ENCODE measurements around the gene PPP1R16B. TPM values are rescaled to one million over a fixed set of nuclear protein-coding genes. Genes with fewer than 3 reads are reported as not detected.

The PPP1R16B gene
- total and polyA plus RNA-seq, 4 experiments from 2014 or later = 17.3 to 55.1 (median 45.5) TPM

DNA sequence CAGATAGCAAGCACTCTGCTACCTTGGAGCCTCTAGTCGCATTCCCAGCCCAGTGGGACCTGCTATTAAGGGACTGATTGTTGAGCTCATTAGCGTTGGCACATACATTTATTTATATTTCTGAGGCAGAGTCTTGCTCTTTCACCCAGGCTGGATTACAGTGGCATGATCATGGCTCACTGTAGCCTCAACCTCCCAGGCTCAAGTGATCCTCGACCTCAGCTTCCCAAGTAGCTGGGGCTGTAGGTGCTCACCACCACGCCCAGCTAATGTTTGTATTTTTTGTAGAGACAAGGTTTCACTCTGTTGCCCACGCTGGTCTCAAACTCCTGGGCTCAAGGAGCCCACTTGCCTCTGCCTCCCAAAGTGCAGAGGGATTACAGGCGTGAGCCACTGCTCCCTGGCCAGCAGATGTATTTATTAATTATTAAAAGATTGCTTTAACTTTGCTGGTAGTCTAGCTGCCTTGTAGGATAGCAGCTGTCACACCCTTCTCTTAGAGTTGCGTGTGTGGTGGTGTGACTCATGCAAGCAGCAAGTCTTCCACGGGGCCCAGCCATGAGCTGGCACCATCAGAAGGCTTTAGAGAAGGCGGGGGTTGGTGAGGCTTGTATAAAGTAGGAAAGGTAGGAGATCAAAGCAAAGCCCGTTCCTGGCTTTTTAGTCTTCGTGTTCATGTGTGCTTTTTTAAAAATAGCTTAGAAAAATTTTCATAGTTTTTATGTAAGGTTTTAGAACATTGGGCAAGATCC is 40.8 kb upstream of the PPP1R16B start:
- intact Hi-C loops (cut with micrococcal nuclease) = no loop called here
- H3K36me3 Mint-ChIP-seq = peaks cover 82 to 93% of the 10 kb centered on the region in 2 donors
- CTCF ChIA-PET (ENCODE audit: partially characterized antibody) = interaction anchor here (0.8 to 3.1 kb wide), 4 partner anchors 12 to 128 kb away, joined by 3 to 11 read pairs (median 6); no protein-coding TSS in a partner anchor
- Histone ChIP-seq H3K9me3 (ENCODE audit: control insufficient read depth in 1 of 2, low read length in 2 of 2) (no peaks in the 10 kb centered on the region), H3K36me3 (ENCODE audit: insufficient read depth, low read length) (peaks cover 77% of the 10 kb centered on the region), H3K4me1 (ENCODE audit: insufficient read depth, low read length) (no peaks in the 10 kb centered on the region), H3K4me3 (ENCODE audit: low read length in 2 of 2) (no peak overlapping the region), H3K27me3 (ENCODE audit: insufficient read depth, low read length) (no peaks in the 10 kb centered on the region), H3K27ac (ENCODE audit: low read depth, low read length) (no peak overlapping the region)
- no peak for DNase-seq
- H3K4me3 Mint-ChIP-seq = no peak overlapping the region
- POLR2A ChIA-PET (ENCODE audit: partially characterized antibody) = interaction anchor here (1.1 to 1.3 kb wide), 2 partner anchors 40 to 110 kb away, joined by 3 read pairs; partner anchors contain the start of gene PPP1R16B
- no peaks in the 10 kb centered on the region for H3K9me3 Mint-ChIP-seq
- peak overlapping the region in 4 of 7 donors; percentile 48 to 77 (median 64) for H3K27ac Mint-ChIP-seq
- peaks cover 0 to 4% (median 2%) of the 10 kb centered on the region in 4 donors for H3K4me1 Mint-ChIP-seq
- no peaks in the 10 kb centered on the region for H3K27me3 Mint-ChIP-seq

- Mint-ChIP-seq H3K36me3 (peaks cover 72 to 86% of the 10 kb centered on the region in 2 donors), H3K27ac (peak overlapping the region in 3 of 7 donors; percentile 22 to 46 (median 35)), H3K4me3 (no peak overlapping the region), H3K27me3 (no peaks in the 10 kb centered on the region), H3K4me1 (peaks cover 0 to 4% (median 2%) of the 10 kb centered on the region in 4 donors), H3K9me3 (no peaks in the 10 kb centered on the region)
- no peak overlapping the region for H3K27ac ChIP-seq (ENCODE audit: low read depth, low read length)
- intact Hi-C loops (cut with micrococcal nuclease) = no loop called here
- DNase-seq = no peak
- ChIA-PET CTCF (ENCODE audit: partially characterized antibody) (interaction anchor here (1.2 to 3.1 kb wide), 2 partner anchors 14 to 127 kb away, joined by 3 to 11 read pairs; no protein-coding TSS in a partner anchor), POLR2A (ENCODE audit: partially characterized antibody) (no interaction called here)
- no peaks in the 10 kb centered on the region for H3K9me3 ChIP-seq (ENCODE audit: control insufficient read depth in 1 of 2, low read length in 2 of 2)
- no peak overlapping the region for H3K4me3 ChIP-seq (ENCODE audit: low read length in 2 of 2)
- no peaks in the 10 kb centered on the region for H3K4me1 ChIP-seq (ENCODE audit: insufficient read depth, low read length)
- peaks cover 64% of the 10 kb centered on the region for H3K36me3 ChIP-seq (ENCODE audit: insufficient read depth, low read length)
- no peaks in the 10 kb centered on the region for H3K27me3 ChIP-seq (ENCODE audit: insufficient read depth, low read length)
These were observed 39.4 kb upstream of the PPP1R16B start for GRCh38 chr20:38766071-38766470.

- ChIA-PET CTCF (ENCODE audit: partially characterized antibody) (interaction anchor here (1.1 to 1.6 kb wide), 2 partner anchors 123 kb away, joined by 5 to 6 read pairs; no protein-coding TSS in a partner anchor), POLR2A (ENCODE audit: partially characterized antibody) (no interaction called here)
- intact Hi-C loops (cut with micrococcal nuclease) = no loop called here
- no peaks in the 10 kb centered on the region for H3K4me1 ChIP-seq (ENCODE audit: insufficient read depth, low read length)
- DNase-seq = no peak
- peaks cover 64% of the 10 kb centered on the region for H3K36me3 ChIP-seq (ENCODE audit: insufficient read depth, low read length)
- Mint-ChIP-seq H3K27me3 (no peaks in the 10 kb centered on the region), H3K9me3 (peaks cover 4 to 16% (median 8%) of the 10 kb centered on the region in 8 donors), H3K4me3 (no peak overlapping the region), H3K36me3 (peaks cover 75 to 86% of the 10 kb centered on the region in 2 donors), H3K4me1 (peaks cover 0 to 4% (median 0%) of the 10 kb centered on the region in 4 donors), H3K27ac (peak overlapping the region in 4 of 7 donors; percentile 7 to 63 (median 40))
- no peak overlapping the region for H3K4me3 ChIP-seq (ENCODE audit: low read length in 2 of 2)
- H3K27me3 ChIP-seq (ENCODE audit: insufficient read depth, low read length) = no peaks in the 10 kb centered on the region
- H3K9me3 ChIP-seq (ENCODE audit: control insufficient read depth in 1 of 2, low read length in 2 of 2) = no peaks in the 10 kb centered on the region
- H3K27ac ChIP-seq (ENCODE audit: low read depth, low read length) = no peak overlapping the region
These were observed 35.9 kb upstream of the PPP1R16B start for GRCh38 chr20:38769376-38770295.

DNA sequence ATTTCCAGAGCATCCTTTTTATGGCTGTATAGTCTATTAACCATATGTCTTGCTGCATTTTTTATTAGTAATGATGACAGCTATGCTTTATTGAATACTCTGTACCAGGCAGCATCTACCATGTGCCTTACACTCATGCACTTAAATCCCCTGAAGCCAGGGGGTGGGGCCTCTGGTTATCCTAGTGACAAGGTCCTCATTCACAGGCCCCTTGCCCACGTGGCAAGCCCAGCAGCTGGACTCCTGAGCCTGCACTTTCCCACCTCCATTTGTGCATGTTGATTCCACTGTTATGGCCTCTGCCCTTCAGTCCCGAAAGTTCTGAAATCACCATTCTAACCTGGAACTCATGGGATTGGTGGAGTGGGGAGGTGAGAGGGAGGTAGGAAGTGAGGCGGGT is 35.0 kb upstream of the PPP1R16B start:
- ChIA-PET CTCF (ENCODE audit: partially characterized antibody) (interaction anchor here (1.1 kb wide), 1 partner anchor 122 kb away, joined by 5 read pairs; no protein-coding TSS in a partner anchor), POLR2A (ENCODE audit: partially characterized antibody) (no interaction called here)
- peaks cover 4 to 16% (median 8%) of the 10 kb centered on the region in 8 donors for H3K9me3 Mint-ChIP-seq
- Histone ChIP-seq H3K9me3 (ENCODE audit: control insufficient read depth in 1 of 2, low read length in 2 of 2) (no peaks in the 10 kb centered on the region), H3K36me3 (ENCODE audit: insufficient read depth, low read length) (peaks cover 60% of the 10 kb centered on the region), H3K4me1 (ENCODE audit: insufficient read depth, low read length) (no peaks in the 10 kb centered on the region), H3K27ac (ENCODE audit: low read depth, low read length) (no peak overlapping the region), H3K4me3 (ENCODE audit: low read length in 2 of 2) (no peak overlapping the region), H3K27me3 (ENCODE audit: insufficient read depth, low read length) (no peaks in the 10 kb centered on the region)
- H3K27me3 Mint-ChIP-seq = no peaks in the 10 kb centered on the region
- intact Hi-C loops (cut with micrococcal nuclease) = no loop called here
- H3K4me3 Mint-ChIP-seq = no peak overlapping the region
- no peaks in the 10 kb centered on the region for H3K4me1 Mint-ChIP-seq
- no peak for DNase-seq
- H3K36me3 Mint-ChIP-seq = peaks cover 70 to 80% of the 10 kb centered on the region in 2 donors
- no peak overlapping the region for H3K27ac Mint-ChIP-seq

DNA sequence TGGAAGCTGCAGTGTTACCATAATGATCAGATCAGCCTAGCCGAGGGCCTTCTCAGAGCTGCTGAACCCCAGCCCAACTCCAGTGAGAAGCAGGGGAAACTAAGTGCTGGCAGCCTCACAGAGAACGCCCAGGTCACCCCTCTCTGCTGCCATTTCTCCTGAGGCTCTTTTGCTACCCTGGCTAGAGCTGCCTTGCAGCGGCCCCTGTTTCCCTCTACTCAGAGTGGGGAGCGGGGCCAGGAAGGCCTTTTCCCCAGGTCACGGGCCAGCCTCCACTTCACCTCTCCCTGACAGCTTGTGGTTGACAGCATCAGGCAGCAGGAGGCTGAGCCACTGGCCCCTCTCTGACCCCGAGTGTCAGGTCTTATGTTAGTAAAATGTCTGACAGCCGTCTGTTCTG is 34.5 kb upstream of the PPP1R16B start:
- H3K4me1 Mint-ChIP-seq = no peaks in the 10 kb centered on the region
- peak overlapping the region in 1 of 7 donors; percentile 60 for H3K27ac Mint-ChIP-seq
- Histone ChIP-seq H3K9me3 (ENCODE audit: control insufficient read depth in 1 of 2, low read length in 2 of 2) (no peaks in the 10 kb centered on the region), H3K27ac (ENCODE audit: low read depth, low read length) (no peak overlapping the region), H3K27me3 (ENCODE audit: insufficient read depth, low read length) (no peaks in the 10 kb centered on the region), H3K36me3 (ENCODE audit: insufficient read depth, low read length) (peaks cover 55% of the 10 kb centered on the region), H3K4me3 (ENCODE audit: low read length in 2 of 2) (no peak overlapping the region), H3K4me1 (ENCODE audit: insufficient read depth, low read length) (no peaks in the 10 kb centered on the region)
- no peak for DNase-seq
- intact Hi-C loops (cut with micrococcal nuclease) = no loop called here
- no peaks in the 10 kb centered on the region for H3K27me3 Mint-ChIP-seq
- no peak overlapping the region for H3K4me3 Mint-ChIP-seq
- ChIA-PET POLR2A (ENCODE audit: partially characterized antibody) (no interaction called here), CTCF (ENCODE audit: partially characterized antibody) (interaction anchor here (1.1 kb wide), 1 partner anchor 122 kb away, joined by 5 read pairs; no protein-coding TSS in a partner anchor)
- peaks cover 4 to 16% (median 8%) of the 10 kb centered on the region in 8 donors for H3K9me3 Mint-ChIP-seq
- H3K36me3 Mint-ChIP-seq = peaks cover 67 to 76% of the 10 kb centered on the region in 2 donors

- H3K4me1 ChIP-seq (ENCODE audit: insufficient read depth, low read length) = no peaks in the 10 kb centered on the region
- Mint-ChIP-seq H3K4me1 (peaks cover 0 to 1% (median 0%) of the 10 kb centered on the region in 4 donors), H3K4me3 (no peak overlapping the region), H3K27ac (peak overlapping the region in 1 of 7 donors; percentile 60), H3K36me3 (peaks cover 64 to 73% of the 10 kb centered on the region in 2 donors), H3K27me3 (no peaks in the 10 kb centered on the region), H3K9me3 (peaks cover 4 to 16% (median 8%) of the 10 kb centered on the region in 8 donors)
- ChIA-PET POLR2A (ENCODE audit: partially characterized antibody) (no interaction called here), CTCF (ENCODE audit: partially characterized antibody) (no interaction called here)
- H3K27me3 ChIP-seq (ENCODE audit: insufficient read depth, low read length) = no peaks in the 10 kb centered on the region
- no peak overlapping the region for H3K4me3 ChIP-seq (ENCODE audit: low read length in 2 of 2)
- DNase-seq = no peak
- no peak overlapping the region for H3K27ac ChIP-seq (ENCODE audit: low read depth, low read length)
- intact Hi-C loops (cut with micrococcal nuclease) = no loop called here
- no peaks in the 10 kb centered on the region for H3K9me3 ChIP-seq (ENCODE audit: control insufficient read depth in 1 of 2, low read length in 2 of 2)
- peaks cover 53% of the 10 kb centered on the region for H3K36me3 ChIP-seq (ENCODE audit: insufficient read depth, low read length)
These were observed 33.9 kb upstream of the PPP1R16B start for GRCh38 chr20:38771621-38772020.

- H3K27me3 ChIP-seq (ENCODE audit: insufficient read depth, low read length) = no peaks in the 10 kb centered on the region
- DNase-seq = no peak
- intact Hi-C loops (cut with micrococcal nuclease) = no loop called here
- Mint-ChIP-seq H3K4me1 (peaks cover 0 to 3% (median 0%) of the 10 kb centered on the region in 4 donors), H3K27ac (peak overlapping the region in 1 of 7 donors; percentile 19), H3K27me3 (no peaks in the 10 kb centered on the region), H3K36me3 (peaks cover 50 to 54% of the 10 kb centered on the region in 2 donors), H3K9me3 (peaks cover 4 to 16% (median 8%) of the 10 kb centered on the region in 8 donors), H3K4me3 (no peak overlapping the region)
- no peak overlapping the region for H3K4me3 ChIP-seq (ENCODE audit: low read length in 2 of 2)
- no peaks in the 10 kb centered on the region for H3K9me3 ChIP-seq (ENCODE audit: control insufficient read depth in 1 of 2, low read length in 2 of 2)
- CTCF ChIA-PET (ENCODE audit: partially characterized antibody) = no interaction called here
- POLR2A ChIA-PET (ENCODE audit: partially characterized antibody) = no interaction called here
- H3K27ac ChIP-seq (ENCODE audit: low read depth, low read length) = no peak overlapping the region
- no peaks in the 10 kb centered on the region for H3K4me1 ChIP-seq (ENCODE audit: insufficient read depth, low read length)
- peaks cover 32% of the 10 kb centered on the region for H3K36me3 ChIP-seq (ENCODE audit: insufficient read depth, low read length)
These were observed 31.3 kb upstream of the PPP1R16B start for GRCh38 chr20:38774167-38774566.
